HG02678 (cell line): ENCODE results near the gene MBD4.
"Not testable (repeated sequence)": the region's sequence is repeated elsewhere in the genome, so short reads cannot be mapped to it uniquely, and the experiment has no call there.

ENCODE experiments used
- ATAC-seq: cut with Tn5 transposase; IDR thresholded peaks from one replicate; pipeline ENCODE4 v1.9.1; 2021; ENCODE audit warnings: mild to moderate bottlenecking, moderate library complexity; ENCODE audit not compliant: unreplicated experiment

Gene MBD4

GRCh38 chr3:129439817-129440617, at the start of gene MBD4, which contains the start of gene IFT122:
TSS of gene MBD4 (minus strand) at chr3:129439948. CDS start at chr3:129439833, 115 bp downstream.
TSS of gene IFT122 (plus strand) at chr3:129440224. CDS start at chr3:129440331, 107 bp downstream.
- ATAC-seq = peak; percentile 84

- ATAC-seq = not testable (repeated sequence)
These were observed 49.5 kb upstream of the MBD4 start for GRCh38 chr3:129489258-129489657.

- ATAC-seq = not testable (repeated sequence)
These were observed 48.2 kb upstream of the MBD4 start for GRCh38 chr3:129487868-129488335.

DNA sequence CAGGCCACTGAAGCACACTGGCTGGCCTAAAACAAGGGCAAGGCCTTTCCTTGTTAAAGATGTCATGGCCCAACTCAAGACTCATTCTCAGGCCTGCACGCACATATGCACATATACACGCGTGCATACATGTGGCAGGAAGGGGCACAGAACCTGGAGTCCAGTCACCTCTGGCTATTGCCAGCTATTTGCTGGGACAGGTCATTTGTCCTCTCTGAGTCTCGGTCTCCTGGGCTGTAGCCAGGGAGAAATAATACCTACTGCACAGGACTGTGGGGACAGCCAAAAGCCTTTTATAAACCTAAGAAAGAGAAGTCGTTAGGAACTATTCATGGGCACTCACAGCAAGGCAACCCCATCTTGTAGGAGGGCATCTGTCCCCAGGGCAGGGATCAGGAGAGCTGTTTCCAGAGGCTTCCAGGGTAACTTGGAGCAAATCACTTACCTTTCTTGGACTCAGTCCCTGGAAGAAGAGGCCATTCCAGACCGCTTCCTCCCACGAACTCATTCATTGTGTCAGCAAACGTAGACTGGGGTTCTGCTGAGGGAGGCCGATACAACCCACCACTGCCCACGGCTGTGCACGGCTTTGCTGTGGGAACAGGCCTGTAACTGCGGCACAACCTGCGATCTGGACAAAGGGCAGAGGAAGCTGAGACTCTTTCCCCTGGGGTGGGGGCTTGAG, 47.6 kb upstream of the MBD4 start:
- no peak for ATAC-seq

DNA sequence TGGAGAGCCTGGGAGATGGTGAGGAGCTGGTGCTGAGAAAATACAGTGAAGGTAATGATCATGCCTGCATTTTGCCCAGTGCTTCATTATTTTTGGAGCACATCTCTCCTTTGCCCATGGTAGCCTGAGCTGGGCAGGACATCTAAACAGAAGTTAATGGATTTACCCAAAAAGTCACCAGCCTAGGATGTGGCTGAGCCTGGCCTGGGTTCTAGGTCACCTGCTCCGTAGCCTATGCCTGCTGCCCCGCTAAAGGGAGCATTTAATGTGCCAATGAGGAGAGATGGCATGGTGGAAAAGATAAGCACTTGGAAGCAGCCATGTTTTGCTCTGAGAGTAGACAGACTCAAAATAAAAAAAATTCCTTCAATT, 46.9 kb upstream of the MBD4 start:
- ATAC-seq = no peak

GRCh38 chr3:129485721-129486663, 46.2 kb upstream of the MBD4 start:
- no peak for ATAC-seq

GRCh38 chr3:129485146-129485545, 45.4 kb upstream of the MBD4 start:
- not testable (repeated sequence) for ATAC-seq

DNA sequence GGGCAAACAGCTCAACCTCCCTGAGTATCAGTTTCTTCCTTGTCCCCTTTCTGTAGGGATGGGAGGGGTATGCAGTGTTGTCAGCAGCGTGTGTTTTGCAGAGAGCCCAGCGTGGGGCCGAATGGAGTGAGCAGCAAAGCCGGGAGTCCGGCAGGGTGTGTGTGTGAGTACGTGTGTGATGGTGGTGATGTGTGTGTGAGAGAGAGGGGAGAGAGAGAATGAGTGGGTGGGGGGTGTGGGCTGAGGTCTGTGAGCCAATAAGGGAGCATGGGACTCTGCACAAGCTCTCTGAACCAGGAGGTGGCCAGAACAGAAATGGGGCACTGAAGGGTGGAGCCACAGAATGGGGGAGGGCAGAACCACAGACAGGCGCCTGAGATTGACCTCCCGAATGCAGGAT, 44.1 kb upstream of the MBD4 start:
- no peak for ATAC-seq

DNA sequence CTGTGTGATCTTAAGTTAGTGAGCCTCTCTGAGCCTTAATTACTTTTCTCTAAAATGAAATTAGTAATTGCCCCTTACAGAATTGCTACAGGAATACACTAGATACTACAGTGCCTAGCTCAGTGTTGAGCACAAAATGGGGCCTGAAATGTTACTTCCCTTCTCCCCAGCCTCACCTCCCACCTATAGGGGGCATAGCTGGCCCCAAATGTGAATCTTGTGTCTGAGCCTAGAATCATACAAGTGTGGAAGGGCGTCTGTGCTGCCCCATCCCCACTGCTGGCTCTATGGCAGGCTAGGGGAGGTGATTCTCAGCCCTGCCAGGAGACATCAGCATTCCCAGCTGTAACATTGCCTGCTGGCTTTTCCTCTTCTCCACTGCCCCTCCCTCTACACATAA, 43.0 kb upstream of the MBD4 start:
- no peak for ATAC-seq

- ATAC-seq = no peak
These were observed 42.1 kb upstream of the MBD4 start for GRCh38 chr3:129481766-129482332.

GRCh38 chr3:129481225-129481765, 41.5 kb upstream of the MBD4 start:
- not testable (repeated sequence) for ATAC-seq

DNA sequence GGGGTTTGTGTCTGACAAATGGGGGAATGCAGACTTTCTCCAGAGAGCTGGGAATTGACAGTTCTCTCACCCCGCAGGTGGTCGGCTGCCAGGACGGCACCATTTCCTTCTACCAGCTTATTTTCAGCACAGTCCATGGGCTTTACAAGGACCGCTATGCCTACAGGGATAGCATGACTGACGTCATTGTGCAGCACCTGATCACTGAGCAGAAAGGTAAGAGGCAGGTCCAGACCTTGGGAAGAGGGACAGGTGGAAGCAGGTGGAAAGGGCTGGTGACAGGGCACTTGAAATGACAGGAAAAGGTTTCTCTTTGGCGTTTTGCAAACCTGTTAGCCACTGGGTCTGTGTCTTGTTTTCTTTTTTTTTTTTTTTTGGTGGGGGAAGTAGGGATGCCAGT, 36.8 kb upstream of the MBD4 start:
- no peak for ATAC-seq

- no peak for ATAC-seq
These were observed 36.1 kb upstream of the MBD4 start for GRCh38 chr3:129475863-129476262.

DNA sequence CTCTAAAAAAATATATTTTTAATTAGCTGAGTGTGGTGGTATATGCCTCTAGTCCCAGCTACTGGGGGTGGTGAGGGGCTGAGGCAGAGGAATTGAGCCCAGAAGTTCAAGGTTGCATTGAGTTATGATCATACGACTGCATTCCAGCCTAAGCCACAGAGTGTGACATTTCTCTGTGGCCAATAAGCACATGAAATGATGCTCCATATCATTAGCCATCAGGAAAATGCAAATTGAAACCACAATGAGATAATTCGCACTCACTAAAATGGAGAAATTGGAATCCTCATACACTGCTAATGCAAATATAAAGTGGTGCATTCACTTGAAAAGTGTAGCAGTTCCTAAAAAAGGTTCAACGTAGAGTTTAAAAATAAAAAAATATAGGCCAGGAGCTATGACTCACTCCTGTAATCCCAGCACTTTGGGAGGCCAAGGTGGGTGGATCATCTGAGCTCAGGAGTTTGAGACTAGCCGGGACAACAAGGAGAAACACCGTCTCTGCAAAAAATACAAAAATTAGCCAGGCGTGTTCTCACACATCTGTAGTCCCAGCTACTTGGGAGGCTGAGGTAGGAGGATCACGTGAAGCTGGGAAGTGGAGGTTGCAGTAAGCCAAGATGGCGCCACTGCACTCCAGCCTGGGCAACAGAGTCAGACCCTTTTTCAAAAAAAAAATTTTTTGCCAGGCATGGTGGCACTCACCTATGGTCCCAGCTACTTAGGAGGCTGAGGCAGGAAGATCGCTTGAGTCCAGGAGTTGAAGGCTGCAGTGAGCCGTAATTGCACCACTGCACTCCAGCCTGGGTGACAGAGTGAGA, 35.4 kb upstream of the MBD4 start:
- no peak for ATAC-seq

GRCh38 chr3:129473769-129474152, 34.0 kb upstream of the MBD4 start:
- ATAC-seq = no peak

DNA sequence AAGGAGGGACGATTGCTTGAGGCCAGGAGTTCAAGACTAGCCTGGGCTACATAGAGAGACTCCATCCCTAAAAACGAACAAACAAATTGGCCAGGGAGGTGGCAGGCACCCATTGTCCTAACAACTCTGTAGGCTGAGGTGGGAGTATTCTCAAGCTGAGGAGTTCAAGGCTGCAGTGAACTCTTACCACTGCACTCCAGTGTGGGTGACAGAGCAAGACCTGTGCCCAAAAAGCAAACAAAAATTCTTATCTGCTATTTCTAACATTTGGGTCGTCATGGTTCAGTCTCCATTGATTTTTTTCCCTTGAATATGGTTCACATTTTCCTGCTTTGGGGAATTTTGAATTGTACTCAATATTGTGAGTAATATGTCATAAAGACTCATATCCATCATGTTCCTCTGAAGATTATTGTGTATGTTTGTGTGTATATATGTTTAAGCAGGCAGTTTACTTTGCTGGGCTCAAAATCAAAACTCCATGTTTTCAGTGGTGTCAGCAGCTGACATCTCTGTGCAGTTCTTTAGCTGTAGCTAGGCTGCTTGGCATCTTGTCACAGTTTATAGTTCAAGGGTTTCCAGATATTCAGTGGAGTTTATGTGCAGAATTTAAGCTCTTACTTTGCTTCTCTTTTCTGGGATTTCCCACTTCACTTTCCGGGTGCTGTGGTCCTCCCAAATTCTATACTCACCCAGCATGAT, 33.5 kb upstream of the MBD4 start:
- no peak for ATAC-seq

DNA sequence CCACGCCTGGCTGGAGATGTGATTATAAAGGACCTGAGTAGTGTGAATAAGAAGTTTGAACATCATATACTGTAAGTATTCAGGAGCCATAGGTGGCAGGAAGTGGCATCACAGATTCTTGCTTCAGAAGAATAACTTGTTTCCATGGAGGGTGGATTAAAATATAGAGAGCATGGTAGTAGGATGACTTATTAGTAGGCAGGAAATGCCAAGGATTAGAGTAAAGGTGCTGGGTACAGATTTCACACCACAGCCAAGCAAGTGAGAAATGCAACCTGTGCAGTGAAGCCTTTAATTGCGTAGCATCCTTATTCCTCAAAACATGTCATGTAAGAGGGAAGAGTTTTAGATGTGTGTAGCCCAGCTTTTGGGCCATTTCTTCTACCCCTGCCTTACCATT, 31.1 kb upstream of the MBD4 start:
- ATAC-seq = no peak

DNA sequence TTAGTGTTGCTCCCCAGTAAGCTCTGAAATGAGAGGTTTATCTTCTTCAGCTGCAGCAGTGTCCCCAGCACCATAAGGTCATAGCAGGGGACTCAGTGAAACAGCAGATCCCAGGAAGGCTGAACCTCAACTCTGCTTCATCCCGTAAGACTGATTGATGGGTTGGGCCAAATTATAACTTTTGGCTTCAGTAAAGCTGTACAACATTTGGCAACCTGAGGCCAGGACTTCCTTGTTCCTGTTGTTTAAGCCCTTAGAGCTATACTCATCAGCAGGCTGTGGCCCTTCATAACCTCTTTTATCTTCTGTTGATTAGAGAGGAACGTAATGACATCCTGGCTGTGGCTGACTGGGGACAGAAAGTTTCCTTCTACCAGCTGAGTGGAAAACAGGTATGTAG, 29.3 kb upstream of the MBD4 start:
- ATAC-seq = no peak

- no peak for ATAC-seq
These were observed 28.2 kb upstream of the MBD4 start for GRCh38 chr3:129467932-129468331.
